OCI-LY3 (cell line): Measurements from ENCODE around the gene ANKUB1.

Experiments used
- H2AFZ ChIP-seq: fragments of 200-600, 300-600 bp; shearing (Covaris generic); 2 replicates; pipeline ENCODE4 v1.6.0; 2014; ENCODE audit warnings: antibody characterized with exemption, low read depth, low read length
- H3K27ac ChIP-seq: fragments of 200-600, 300-600 bp; sonication (generic); 2 replicates; pipeline ENCODE4 v1.5.1; 2014; ENCODE audit warnings: mild to moderate bottlenecking, low read length, moderate library complexity, mixed read lengths
- H3K27me3 ChIP-seq: fragments of 200-600, 300-600 bp; sonication (generic); 2 replicates; pipeline ENCODE4 v1.6.1; 2014; ENCODE audit warnings: low read depth, low read length, mixed read lengths
- H3K36me3 ChIP-seq: fragments of 200-600, 300-600 bp; sonication (generic); replicated peaks from 2 replicates; pipeline ENCODE3; 2014; ENCODE audit warnings: low read depth, low read length, mixed read lengths
- H3K4me1 ChIP-seq: fragments of 300-600, 200-600 bp; sonication (generic); 2 replicates; pipeline ENCODE4 v1.6.1; 2014; ENCODE audit warnings: low read length, mixed read lengths
- H3K4me2 ChIP-seq: fragments of 200-600, 300-600 bp; sonication (generic); 2 replicates; pipeline ENCODE4 v1.6.1; 2014; ENCODE audit warnings: low read length, mixed read lengths
- H3K4me3 ChIP-seq: fragments of 300-600, 200-600 bp; sonication (generic); 2 replicates; pipeline ENCODE4 v1.5.1; 2014; ENCODE audit warnings: antibody characterized with exemption, mild to moderate bottlenecking, low read length, moderate library complexity
- H3K79me2 ChIP-seq: fragments of 300-600, 200-600 bp; shearing (Covaris generic); 2 replicates; pipeline ENCODE4 v1.6.1; 2014; ENCODE audit warnings: mild to moderate bottlenecking, low read length, mixed read lengths
- H3K9ac ChIP-seq: fragments of 300-600, 200-600 bp; shearing (Covaris generic); 2 replicates; pipeline ENCODE4 v1.6.0; 2014; ENCODE audit warnings: mild to moderate bottlenecking, low read length, moderate library complexity
- H3K9me3 ChIP-seq: fragments of 200-600, 300-600 bp; shearing (Covaris generic); 2 replicates; pipeline ENCODE4 v1.6.1; 2014; ENCODE audit warnings: low read length, mixed read lengths; ENCODE audit not compliant: insufficient read depth
- H4K20me1 ChIP-seq: fragments of 200-600, 300-600 bp; sonication (generic); 2 replicates; pipeline ENCODE4 v1.6.1; 2016; ENCODE audit warnings: low read length, mixed read lengths; ENCODE audit not compliant: insufficient read depth
- EZH2phosphoT487 ChIP-seq: fragments of 200-600 bp; shearing (Covaris generic); IDR thresholded peaks from 2 replicates; pipeline ENCODE4 v1.6.1; 2018; ENCODE audit warnings: antibody characterized with exemption, mixed run types, low read depth
- TF ChIP-seq, protein P1 (sequence below): fragments of 200-600, 300-600 bp; sonication (generic); IDR thresholded peaks from 2 replicates; pipeline ENCODE4 v1.5.1; 2014; ENCODE audit warnings: antibody characterized with exemption, low read length, low read depth

The ANKUB1 gene

DNA sequence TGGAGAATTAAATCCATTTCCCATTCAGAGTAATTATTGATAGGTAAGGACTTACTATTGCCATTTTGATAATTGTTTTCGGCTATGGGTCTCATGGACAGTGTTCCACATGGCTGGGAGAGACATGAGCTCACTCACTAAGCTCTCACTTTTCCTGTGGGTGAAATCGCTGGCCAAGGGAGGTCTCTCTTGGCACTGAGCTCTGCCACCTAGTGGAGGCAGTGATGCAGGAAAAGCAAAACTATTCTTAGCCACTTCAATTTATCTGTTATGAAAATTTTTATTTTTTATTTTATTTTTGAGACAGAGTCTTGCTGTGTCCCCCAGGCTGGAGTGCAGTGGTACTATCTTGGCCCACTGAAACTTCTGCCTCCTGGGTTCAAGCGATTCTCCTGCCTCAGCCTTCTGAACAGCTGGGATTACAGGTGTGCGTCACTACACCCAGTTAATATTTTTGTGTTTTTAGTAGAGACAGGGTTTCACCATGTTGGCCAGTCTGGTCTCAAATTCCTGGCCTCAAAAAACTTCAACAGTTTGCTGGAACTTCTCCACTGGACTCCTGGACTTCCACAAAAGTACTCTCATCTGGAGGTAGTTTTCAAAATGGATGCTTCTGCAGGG is 16.0 kb upstream of the ANKUB1 start:
- H3K4me1 ChIP-seq = peaks cover 13% of the 10 kb centered on the region
- H3K9me3 ChIP-seq = no peaks in the 10 kb centered on the region
- H4K20me1 ChIP-seq = no peaks in the 10 kb centered on the region
- H3K27ac ChIP-seq = no peak overlapping the region
- peak overlapping the region; percentile 98 for H2AFZ ChIP-seq
- TF ChIP-seq, protein P1, sequence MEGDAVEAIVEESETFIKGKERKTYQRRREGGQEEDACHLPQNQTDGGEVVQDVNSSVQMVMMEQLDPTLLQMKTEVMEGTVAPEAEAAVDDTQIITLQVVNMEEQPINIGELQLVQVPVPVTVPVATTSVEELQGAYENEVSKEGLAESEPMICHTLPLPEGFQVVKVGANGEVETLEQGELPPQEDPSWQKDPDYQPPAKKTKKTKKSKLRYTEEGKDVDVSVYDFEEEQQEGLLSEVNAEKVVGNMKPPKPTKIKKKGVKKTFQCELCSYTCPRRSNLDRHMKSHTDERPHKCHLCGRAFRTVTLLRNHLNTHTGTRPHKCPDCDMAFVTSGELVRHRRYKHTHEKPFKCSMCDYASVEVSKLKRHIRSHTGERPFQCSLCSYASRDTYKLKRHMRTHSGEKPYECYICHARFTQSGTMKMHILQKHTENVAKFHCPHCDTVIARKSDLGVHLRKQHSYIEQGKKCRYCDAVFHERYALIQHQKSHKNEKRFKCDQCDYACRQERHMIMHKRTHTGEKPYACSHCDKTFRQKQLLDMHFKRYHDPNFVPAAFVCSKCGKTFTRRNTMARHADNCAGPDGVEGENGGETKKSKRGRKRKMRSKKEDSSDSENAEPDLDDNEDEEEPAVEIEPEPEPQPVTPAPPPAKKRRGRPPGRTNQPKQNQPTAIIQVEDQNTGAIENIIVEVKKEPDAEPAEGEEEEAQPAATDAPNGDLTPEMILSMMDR = peak; percentile 78
- TF ChIP-seq EZH2phosphoT487 = no peak
- peak overlapping the region; percentile 74 for H3K4me3 ChIP-seq
- H3K4me2 ChIP-seq = peak overlapping the region; percentile 67
- peaks cover 3% of the 10 kb centered on the region for H3K79me2 ChIP-seq
- no peaks in the 10 kb centered on the region for H3K27me3 ChIP-seq
- H3K36me3 ChIP-seq = no peaks in the 10 kb centered on the region
- H3K9ac ChIP-seq = peak overlapping the region; percentile 43

DNA sequence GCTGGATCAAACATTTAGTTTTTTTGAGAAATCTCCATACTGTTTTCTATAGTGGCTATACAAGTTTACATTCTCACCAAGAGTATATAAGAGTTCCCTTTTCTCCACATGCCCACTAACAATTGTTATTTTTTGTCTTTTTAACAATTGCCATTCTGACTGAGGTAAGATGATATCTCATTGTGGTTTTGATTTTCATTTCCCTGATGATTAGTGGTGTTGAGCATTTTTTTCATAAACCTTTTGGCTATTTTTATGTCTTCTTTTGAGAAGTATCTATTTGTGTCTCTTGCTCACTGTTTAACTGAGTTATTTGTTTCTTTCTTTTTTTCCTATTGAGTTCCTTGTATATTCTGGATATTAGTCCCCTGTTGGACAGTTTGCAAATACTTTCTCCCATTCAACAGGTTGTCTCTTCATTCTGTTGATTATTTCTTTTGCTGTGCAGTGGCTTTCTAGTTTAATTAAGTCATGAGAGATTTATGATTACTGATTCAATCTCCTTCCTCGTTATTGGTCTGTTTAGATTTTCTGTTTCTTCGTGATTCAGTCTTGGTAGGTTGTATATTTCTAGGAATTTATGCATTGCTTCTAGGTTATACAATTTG is 13.9 kb upstream of the ANKUB1 start:
- Histone ChIP-seq H3K4me3 (no peak overlapping the region), H3K9ac (no peak overlapping the region), H3K27me3 (no peaks in the 10 kb centered on the region), H3K27ac (no peak overlapping the region), H2AFZ (no peak overlapping the region), H3K9me3 (no peaks in the 10 kb centered on the region), H4K20me1 (no peaks in the 10 kb centered on the region), H3K36me3 (no peaks in the 10 kb centered on the region), H3K4me2 (no peak overlapping the region), H3K4me1 (peaks cover 4% of the 10 kb centered on the region), H3K79me2 (no peaks in the 10 kb centered on the region)
- no peak for TF ChIP-seq EZH2phosphoT487
- TF ChIP-seq, protein P1 = no peak

DNA sequence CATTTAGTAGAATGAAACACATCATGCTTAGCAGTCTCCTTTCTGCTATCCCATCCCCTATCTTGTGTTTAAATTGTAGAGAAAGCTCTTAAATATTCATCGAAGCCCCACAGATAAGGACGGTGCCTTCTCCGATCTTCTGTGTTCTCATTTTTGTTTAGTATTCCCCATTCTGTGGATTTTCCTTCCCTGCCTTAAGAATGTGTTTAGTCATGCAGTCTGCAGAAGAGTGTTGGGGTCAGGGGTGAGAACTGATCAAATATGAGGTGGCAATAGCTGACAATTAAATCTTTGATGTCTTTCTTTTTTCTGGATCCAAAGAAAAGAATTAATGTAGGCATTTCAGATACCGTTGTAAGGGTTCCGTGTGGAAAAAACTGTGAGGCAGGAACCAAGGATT is 9.3 kb upstream of the ANKUB1 start:
- Histone ChIP-seq H3K9ac (no peak overlapping the region), H3K4me3 (no peak overlapping the region), H3K9me3 (no peaks in the 10 kb centered on the region), H4K20me1 (no peaks in the 10 kb centered on the region), H3K79me2 (no peaks in the 10 kb centered on the region), H3K36me3 (no peaks in the 10 kb centered on the region), H3K4me2 (no peak overlapping the region), H3K27ac (no peak overlapping the region), H3K4me1 (no peaks in the 10 kb centered on the region), H3K27me3 (no peaks in the 10 kb centered on the region), H2AFZ (no peak overlapping the region)
- TF ChIP-seq EZH2phosphoT487 = no peak
- TF ChIP-seq, protein P1 = no peak

DNA sequence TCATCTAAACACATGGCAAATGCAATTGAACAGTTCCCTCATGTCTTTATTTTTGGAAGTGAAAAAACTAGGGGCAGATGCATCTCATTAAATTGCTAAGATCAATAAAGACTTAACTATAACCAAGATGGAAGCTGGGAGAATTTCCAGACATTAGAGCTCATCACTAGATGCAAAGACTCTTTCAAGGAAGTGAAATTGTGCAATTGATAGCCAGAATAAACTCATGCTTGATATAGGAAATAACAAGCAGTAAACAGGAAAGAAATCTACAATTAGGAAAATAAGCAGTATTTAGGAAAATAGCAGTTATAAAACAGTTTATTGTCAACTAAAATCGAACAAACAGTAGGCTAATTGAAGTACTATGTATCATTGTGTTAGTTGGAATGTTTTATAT is 8.8 kb upstream of the ANKUB1 start:
- Histone ChIP-seq H3K9ac (no peak overlapping the region), H3K4me3 (no peak overlapping the region), H3K9me3 (no peaks in the 10 kb centered on the region), H2AFZ (no peak overlapping the region), H3K27ac (no peak overlapping the region), H3K4me1 (no peaks in the 10 kb centered on the region), H3K79me2 (no peaks in the 10 kb centered on the region), H3K27me3 (no peaks in the 10 kb centered on the region), H3K36me3 (no peaks in the 10 kb centered on the region), H3K4me2 (no peak overlapping the region), H4K20me1 (no peaks in the 10 kb centered on the region)
- TF ChIP-seq EZH2phosphoT487 = no peak
- TF ChIP-seq, protein P1 = no peak
